Body of pancreas (tissue), 4 donors: Measurements from ENCODE around the gene THSD4.

Experiments
- POLR2A ChIP-seq, 3 donors: fragments of 450-650 bp; IDR thresholded peaks; one replicate each; pipeline ENCODE4 v1.6.1; 2016; ENCODE audit warnings: antibody characterized with exemption in 3 of 3, mild to moderate bottlenecking in 2 of 3
- TF ChIP-seq, protein P1 (sequence below), 7 experiments: fragments of 450-650 bp in 4 of 7; fragments of 200-600 bp in 3 of 7; sonication (generic) in 3 of 7; IDR thresholded peaks; one replicate each; pipeline ENCODE4 v1.5.1; 2016 to 2019; ENCODE audit warnings: antibody characterized with exemption in 7 of 7

DNA sequence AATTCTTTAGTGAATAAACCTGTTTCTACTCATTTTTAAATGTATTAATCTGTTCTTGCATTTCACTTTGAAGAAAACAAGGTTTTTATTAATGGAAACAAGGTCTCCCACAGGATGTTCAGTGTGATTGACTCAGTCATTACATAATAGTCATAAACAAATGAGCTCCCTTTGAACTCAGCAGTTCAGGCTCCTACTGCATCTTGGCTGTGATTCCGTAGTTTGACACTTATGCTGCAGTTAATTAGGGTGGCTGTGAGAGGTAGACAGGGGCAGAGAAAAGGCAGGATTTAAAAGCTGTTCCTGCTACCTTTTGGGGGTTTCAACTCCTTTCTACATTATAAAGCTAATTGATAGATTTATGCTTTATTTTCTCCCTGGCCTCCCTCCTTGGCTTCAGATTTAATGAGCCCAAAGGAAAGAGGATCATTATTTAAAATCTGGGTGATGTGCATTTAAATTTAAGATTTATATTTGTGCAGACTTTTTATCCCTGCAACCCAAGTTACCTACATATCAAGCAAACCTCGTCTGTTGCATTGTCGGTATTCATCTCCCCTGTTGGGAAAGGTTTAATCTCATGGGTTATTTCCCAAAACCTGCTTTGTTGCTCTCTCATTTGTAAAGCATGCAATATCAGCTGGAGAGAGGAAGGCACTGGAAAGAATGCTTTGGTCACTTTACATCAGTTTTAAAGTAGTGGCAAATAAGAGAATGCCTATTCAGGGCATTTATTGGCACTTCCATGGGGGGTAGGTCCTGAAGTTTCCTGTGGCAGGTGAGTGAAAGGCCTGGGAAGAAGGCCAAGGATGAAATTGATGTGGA lies 350.1 kb downstream of the THSD4 start:
- TF ChIP-seq POLR2A (IDR thresholded peaks at IDR 0.05): no peak
- TF ChIP-seq, protein P1, sequence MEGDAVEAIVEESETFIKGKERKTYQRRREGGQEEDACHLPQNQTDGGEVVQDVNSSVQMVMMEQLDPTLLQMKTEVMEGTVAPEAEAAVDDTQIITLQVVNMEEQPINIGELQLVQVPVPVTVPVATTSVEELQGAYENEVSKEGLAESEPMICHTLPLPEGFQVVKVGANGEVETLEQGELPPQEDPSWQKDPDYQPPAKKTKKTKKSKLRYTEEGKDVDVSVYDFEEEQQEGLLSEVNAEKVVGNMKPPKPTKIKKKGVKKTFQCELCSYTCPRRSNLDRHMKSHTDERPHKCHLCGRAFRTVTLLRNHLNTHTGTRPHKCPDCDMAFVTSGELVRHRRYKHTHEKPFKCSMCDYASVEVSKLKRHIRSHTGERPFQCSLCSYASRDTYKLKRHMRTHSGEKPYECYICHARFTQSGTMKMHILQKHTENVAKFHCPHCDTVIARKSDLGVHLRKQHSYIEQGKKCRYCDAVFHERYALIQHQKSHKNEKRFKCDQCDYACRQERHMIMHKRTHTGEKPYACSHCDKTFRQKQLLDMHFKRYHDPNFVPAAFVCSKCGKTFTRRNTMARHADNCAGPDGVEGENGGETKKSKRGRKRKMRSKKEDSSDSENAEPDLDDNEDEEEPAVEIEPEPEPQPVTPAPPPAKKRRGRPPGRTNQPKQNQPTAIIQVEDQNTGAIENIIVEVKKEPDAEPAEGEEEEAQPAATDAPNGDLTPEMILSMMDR (IDR thresholded peaks at IDR 0.05): no peak
